IPS DF 6.9 (cell line): Measurements from ENCODE around the gene DYNLT4.
A peak's percentile ranks its signal among the peaks of the same experiment; 100 is the strongest.
"Not testable (repeated sequence)": the region's sequence is repeated elsewhere in the genome, so short reads cannot be mapped to it uniquely, and the experiment has no call there.

Experiments
- DNase-seq: peaks from one replicate; pipeline ENCODE4 v3.0.0-alpha.2; 2013; ENCODE audit warnings: low read depth, low spot score
- H3K27ac ChIP-seq: one replicate; pipeline ENCODE4 v1.5.1; 2013; ENCODE audit warnings: low read length, control low read depth
- H3K27me3 ChIP-seq: 2 replicates; pipeline ENCODE4 v1.6.1; 2013; ENCODE audit warnings: mild to moderate bottlenecking, low read length; ENCODE audit not compliant: control insufficient read depth, insufficient read depth
- H3K36me3 ChIP-seq: 2 replicates; pipeline ENCODE4 v1.6.1; 2013; ENCODE audit warnings: low read length; ENCODE audit not compliant: control insufficient read depth, insufficient read depth
- H3K4me1 ChIP-seq: 2 replicates; pipeline ENCODE4 v1.6.1; 2013; ENCODE audit warnings: low read length; ENCODE audit not compliant: control insufficient read depth, insufficient read depth
- H3K4me3 ChIP-seq: 2 replicates; pipeline ENCODE4 v1.5.1; 2013; ENCODE audit warnings: mild to moderate bottlenecking, low read length
- H3K9me3 ChIP-seq: 2 replicates; pipeline ENCODE4 v1.6.1; 2013; ENCODE audit warnings: low read length, inconsistent platforms; ENCODE audit not compliant: control insufficient read depth, insufficient read depth
- WGBS: extraction: QIAGEN DNeasy Blood & Tissue Kit; methylation state at CpG from one replicate; pipeline ENCODE4 v1.1.7; 2013; ENCODE audit warnings: mixed read lengths, missing lambda C conversion rate; ENCODE audit not compliant: insufficient read length, insufficient coverage; 5-methylcytosine and 5-hydroxymethylcytosine counted together

DYNLT4 gene

DNA sequence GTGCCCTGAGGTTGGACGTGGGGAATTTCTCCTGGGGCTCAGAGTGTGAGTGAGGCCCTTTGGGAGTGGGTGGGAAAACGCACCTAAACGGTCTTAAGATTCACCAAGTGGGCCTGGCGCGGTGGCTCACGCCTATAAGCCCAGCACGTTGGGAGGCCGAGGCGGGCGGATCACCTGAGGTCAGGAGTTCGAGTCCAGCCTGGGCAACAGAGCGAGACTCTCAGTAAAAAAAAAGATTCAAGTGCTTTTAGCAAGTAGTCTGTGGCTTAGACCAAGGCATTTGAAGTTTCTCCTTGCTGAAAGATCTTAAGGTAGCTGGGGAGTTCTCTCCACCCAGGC is 30.5 kb downstream of the DYNLT4 start:
- Histone ChIP-seq H3K4me3 (peak overlapping the region; percentile 97; the same call in 1 of the 2 replicates), H3K9me3 (no peaks in the 10 kb centered on the region), H3K27ac (no peak overlapping the region), H3K4me1 (no peaks in the 10 kb centered on the region), H3K27me3 (no peaks in the 10 kb centered on the region), H3K36me3 (peaks cover 21% of the 10 kb centered on the region)
- WGBS = no CpG with 5 or more reads among the region's 12 CpGs
- no peak for DNase-seq

GRCh38 chr1:44775930-44776729 is 31.0 kb downstream of the DYNLT4 start:
- DNase-seq = no peak
- WGBS = no CpG with 5 or more reads among the region's 36 CpGs
- Histone ChIP-seq H3K4me3 (peak overlapping the region; percentile 97), H3K27ac (no peak overlapping the region), H3K27me3 (no peaks in the 10 kb centered on the region), H3K36me3 (peaks cover 21% of the 10 kb centered on the region), H3K4me1 (no peaks in the 10 kb centered on the region), H3K9me3 (no peaks in the 10 kb centered on the region)

DNA sequence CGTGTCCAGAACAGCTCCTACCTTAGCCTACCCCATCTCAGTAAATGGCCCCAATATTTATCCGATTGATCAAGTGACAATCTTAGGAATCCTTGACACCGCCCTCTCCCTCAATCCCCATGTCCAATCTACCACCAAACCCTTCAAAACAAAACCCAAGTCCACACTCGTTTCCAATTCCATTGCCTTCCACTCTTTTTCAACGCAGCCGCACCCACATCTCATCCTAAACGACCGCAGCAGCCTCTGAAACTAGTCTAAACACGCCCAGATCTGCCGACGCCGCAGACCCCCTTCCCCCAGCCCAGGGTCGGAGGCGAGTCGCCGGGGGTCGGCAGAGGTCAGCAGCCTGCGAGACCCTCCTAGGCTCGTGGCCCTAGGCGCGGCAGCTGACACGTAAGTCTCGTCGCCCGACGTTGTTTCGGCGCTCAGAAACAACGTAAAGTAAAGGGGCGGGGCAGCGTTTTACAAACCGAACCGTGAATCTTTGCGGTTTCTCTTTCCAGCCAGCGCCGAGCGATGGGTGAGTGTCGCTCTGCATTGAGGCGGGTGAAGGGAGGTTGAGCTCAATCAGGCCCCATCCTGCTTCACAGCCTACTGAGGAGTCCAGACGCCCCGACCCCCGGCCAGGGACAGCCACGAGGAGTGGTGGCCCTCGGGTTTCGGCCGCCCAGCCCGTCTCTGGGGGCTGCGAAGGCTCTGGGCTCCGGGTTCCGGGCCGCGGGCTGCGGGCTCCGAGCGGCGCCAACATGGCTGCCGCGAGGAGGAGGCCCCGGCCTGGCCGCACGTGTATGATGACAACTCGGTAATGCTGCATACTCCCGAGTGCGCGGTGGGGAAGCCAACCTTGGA is 31.8 kb downstream of the DYNLT4 start, which contains the start of gene RPS8:
RPS8 (plus strand) TSS at position 463 of the 852 bp plus-strand sequence; CDS start at position 520, 57 bp downstream.
- no CpG with 5 or more reads among the region's 65 CpGs for WGBS
- Histone ChIP-seq H3K27me3 (no peaks in the 10 kb centered on the region), H3K4me3 (peak within 1 kb of the TSS; percentile 97), H3K9me3 (no peaks in the 10 kb centered on the region), H3K4me1 (no peaks in the 10 kb centered on the region), H3K36me3 (peaks cover 21% of the 10 kb centered on the region), H3K27ac (no peak within 1 kb of the TSS)
- DNase-seq = peak; percentile 92

DNA sequence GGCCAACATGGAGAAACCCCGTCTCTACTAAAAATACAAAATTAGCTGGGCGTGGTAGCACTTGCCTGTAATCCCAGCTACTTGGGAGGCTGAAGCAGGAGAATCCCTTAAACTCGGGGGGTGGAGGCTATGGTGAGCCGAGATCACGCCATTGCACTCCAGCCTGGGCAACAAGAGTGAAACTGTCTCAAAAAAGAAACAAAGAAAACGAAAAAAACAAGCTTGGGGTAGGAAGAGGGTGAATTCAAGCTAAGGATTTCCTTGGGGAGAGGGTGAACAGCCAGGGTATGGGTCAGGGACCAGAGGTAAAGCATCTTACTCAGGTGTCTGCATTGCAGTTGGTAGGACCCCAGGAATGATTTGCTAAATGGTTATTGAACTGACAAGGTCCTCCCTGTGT is 40.7 kb downstream of the DYNLT4 start:
- H3K27ac ChIP-seq, H3K4me1 ChIP-seq, H3K4me3 ChIP-seq, H3K27me3 ChIP-seq, DNase-seq, H3K9me3 ChIP-seq: not testable (repeated sequence)
- peaks cover 28% of the 10 kb centered on the region for H3K36me3 ChIP-seq
- no CpG with 5 or more reads among the region's 6 CpGs for WGBS

GRCh38 chr1:44760876-44761275 is 46.3 kb downstream of the DYNLT4 start:
- no peaks in the 10 kb centered on the region for H3K27me3 ChIP-seq
- H3K36me3 ChIP-seq = peaks cover 59% of the 10 kb centered on the region
- no peaks in the 10 kb centered on the region for H3K4me1 ChIP-seq
- DNase-seq = no peak
- no peaks in the 10 kb centered on the region for H3K9me3 ChIP-seq
- no peak overlapping the region for H3K4me3 ChIP-seq
- H3K27ac ChIP-seq = no peak overlapping the region
- WGBS = no CpG with 5 or more reads among the region's 3 CpGs

- H3K4me1 ChIP-seq = no peaks in the 10 kb centered on the region
- no peaks in the 10 kb centered on the region for H3K27me3 ChIP-seq
- H3K27ac ChIP-seq = no peak overlapping the region
- H3K4me3 ChIP-seq = no peak overlapping the region
- H3K9me3 ChIP-seq = no peaks in the 10 kb centered on the region
- DNase-seq = no peak
- no CpG with 5 or more reads among the region's 11 CpGs for WGBS
- peaks cover 69% of the 10 kb centered on the region for H3K36me3 ChIP-seq
Observed at GRCh38 chr1:44759077-44759476, 48.1 kb downstream of the DYNLT4 start.

- H3K36me3 ChIP-seq = peaks cover 70% of the 10 kb centered on the region
Observed at GRCh38 chr1:44757420-44757819, 49.7 kb downstream of the DYNLT4 start.

More at GRCh38 chr1:44757420-44757819, 49.7 kb downstream of the DYNLT4 start:
- H3K9me3 ChIP-seq = no peaks in the 10 kb centered on the region
- no CpG with 5 or more reads among the region's 2 CpGs for WGBS
- no peak overlapping the region for H3K4me3 ChIP-seq
- H3K27me3 ChIP-seq = no peaks in the 10 kb centered on the region
- H3K27ac ChIP-seq = no peak overlapping the region
- no peaks in the 10 kb centered on the region for H3K4me1 ChIP-seq
- DNase-seq = no peak
